Sciatic nerve (tissue), 2 donors: ENCODE measurements around the gene ZGLP1. TPM values are rescaled to one million over a fixed set of nuclear protein-coding genes. Genes with fewer than 3 reads are reported as not detected.

Experiments
- ATAC-seq: fragments of 200-7000 bp; cut with Tn5 transposase; one replicate; pipeline ENCODE4 v1.9.1; 2020; ENCODE audit warnings: mild to moderate bottlenecking, moderate library complexity
- DNase-seq: peaks from one replicate; pipeline ENCODE4 v3.0.0-alpha.2; 2020; ENCODE audit warnings: low spot score
- intact Hi-C: fragments of 100-400 bp; cut with DNase I; formaldehyde crosslinking; loops from one replicate; pipeline ENCODE4 v1.14.2; 2022
- total RNA-seq: library from RNA; stranded (reverse); fragmentation: NEBNext Ultra II Directional; extraction: Animal tissue kit (Norgen Biotek cat#: 25700); gene quantifications from one replicate; pipeline ENCODE4 v1.2.1, GENCODE V29; 2021
- donor health status: DM: no; HTN: no; CAD: no.
- donor health status: DM: no; HTN: no; CAD: no.

ZGLP1 gene
- total RNA-seq, 1 donor from 2014 or later, result 5.7 TPM

GRCh38 chr19:10329555-10329954, 19.9 kb upstream of the ZGLP1 start:
- intact Hi-C loops, result no loop called here
- no peak for DNase-seq
- ATAC-seq, result no peak

GRCh38 chr19:10328558-10329429, 19.2 kb upstream of the ZGLP1 start:
- intact Hi-C loops, result no loop called here
- no peak for ATAC-seq

GRCh38 chr19:10327793-10328192, 18.2 kb upstream of the ZGLP1 start:
- ATAC-seq (no peak), DNase-seq (no peak)
- intact Hi-C loops, result no loop called here

More at GRCh38 chr19:10328558-10329429, 19.2 kb upstream of the ZGLP1 start:
- DNase-seq, result no peak

- no peak for DNase-seq
- no peak for ATAC-seq
- intact Hi-C loops, result no loop called here
These were observed 16.1 kb upstream of the ZGLP1 start for GRCh38 chr19:10325732-10326131.

- ATAC-seq, result no peak
- intact Hi-C loops, result no loop called here
These were observed 12.5 kb upstream of the ZGLP1 start for GRCh38 chr19:10321874-10322835.

GRCh38 chr19:10321417-10321797, 11.8 kb upstream of the ZGLP1 start:
- DNase-seq (no peak), ATAC-seq (no peak)
- intact Hi-C loops, result no loop called here

More at GRCh38 chr19:10321874-10322835, 12.5 kb upstream of the ZGLP1 start:
- DNase-seq, result no peak

GRCh38 chr19:10320602-10321416, 11.2 kb upstream of the ZGLP1 start:
- ATAC-seq, result no peak

GRCh38 chr19:10318807-10319682, 9.4 kb upstream of the ZGLP1 start:
- DNase-seq (no peak), ATAC-seq (no peak)
- intact Hi-C loops, result no loop called here

More at GRCh38 chr19:10320602-10321416, 11.2 kb upstream of the ZGLP1 start:
- DNase-seq, result no peak
- intact Hi-C loops, result no loop called here

- ATAC-seq (no peak), DNase-seq (no peak)
- intact Hi-C loops, result loop anchor here (2.0 kb wide), 1 partner anchor 15 kb away; the partner anchor contains the start of gene RAVER1
These were observed 8.3 kb upstream of the ZGLP1 start for GRCh38 chr19:10317857-10318462.

- no peak for DNase-seq
These were observed 7.6 kb upstream of the ZGLP1 start for GRCh38 chr19:10317045-10317856.

GRCh38 chr19:10316229-10317044, 6.8 kb upstream of the ZGLP1 start:
- ATAC-seq (peak; percentile 35), DNase-seq (no peak)
- intact Hi-C loops, result loop anchor here (2.0 kb wide), 1 partner anchor 16 kb away; the partner anchor contains the start of gene RAVER1

More at GRCh38 chr19:10317045-10317856, 7.6 kb upstream of the ZGLP1 start:
- no peak for ATAC-seq
- intact Hi-C loops, result loop anchor here (2.0 kb wide), 1 partner anchor 16 kb away; the partner anchor contains the start of gene RAVER1

- peak; percentile 94 for DNase-seq
- ATAC-seq, result peak; percentile 94
- intact Hi-C loops, result loop anchor here (2.0 kb wide), 1 partner anchor 17 kb away; the partner anchor contains the start of gene RAVER1
These were observed 6.0 kb upstream of the ZGLP1 start, which contains the start of gene FDX2 for GRCh38 chr19:10315335-10316214. Gene FDX2 (minus strand): TSS chr19:10316015. CDS start chr19:10315996, 19 bp downstream.

GRCh38 chr19:10306327-10306726, 3.3 kb downstream of the ZGLP1 start:
- no peak for DNase-seq
- no peak for ATAC-seq
- intact Hi-C loops, result no loop called here

GRCh38 chr19:10305139-10305806, 4.3 kb downstream of the ZGLP1 start:
- intact Hi-C loops, result no loop called here
- ATAC-seq (peak; percentile 61), DNase-seq (no peak)
